Panc1 (cell line): ENCODE results near the gene TMPRSS11D. TPM values are rescaled to one million over a fixed set of nuclear protein-coding genes. Genes with fewer than 3 reads are reported as not detected.

Experiments
- ATAC-seq: fragments of 200-7000 bp; cut with Tn5 transposase; 2 replicates; pipeline ENCODE4 v1.9.1; 2020; ENCODE audit warnings: mild to moderate bottlenecking, moderate library complexity
- BruUV-seq: library from RNA; stranded (reverse); fragments of 400-500 nt; replicated peaks from 2 replicates; lab custom pipeline; 2021; lab: Mats Ljungman, UMichigan
- CTCF ChIA-PET: fragments of 300-600 bp; sonication (Branson Sonifier 250); formaldehyde crosslinking; loops from one replicate; lab custom pipeline; 2022; ENCODE audit warnings: antibody characterized with exemption; lab: Charles Lee
- POLR2A ChIA-PET: fragments of 300-600 bp; sonication (Branson Sonifier 250); formaldehyde crosslinking; loops from one replicate; lab custom pipeline; 2022; ENCODE audit warnings: antibody characterized with exemption; lab: Charles Lee
- DNase-seq: peaks from one replicate; pipeline ENCODE4 v3.0.0-alpha.2; 2010; ENCODE audit warnings: low read depth, low spot score
- H3K27ac ChIP-seq: 2 replicates; pipeline ENCODE4 v1.5.1; 2011; ENCODE audit warnings: mild to moderate bottlenecking, low read length, inconsistent platforms
- H3K27me3 ChIP-seq: fragments of 200-500 bp; sonication (Bioruptor generic); 2 replicates; pipeline ENCODE4 v1.6.0; 2014; ENCODE audit warnings: low read length, inconsistent platforms; ENCODE audit not compliant: control insufficient read depth, insufficient read depth
- H3K36me3 ChIP-seq: fragments of 200-500 bp; sonication (Bioruptor generic); 2 replicates; pipeline ENCODE4 v1.5.1; 2014; ENCODE audit warnings: inconsistent platforms, mild to moderate bottlenecking, low read length, moderate library complexity; ENCODE audit not compliant: control insufficient read depth, insufficient read depth
- H3K4me1 ChIP-seq: 2 replicates; pipeline ENCODE4 v1.5.1; 2011; ENCODE audit warnings: inconsistent platforms, mild to moderate bottlenecking, low read length, moderate library complexity; ENCODE audit not compliant: control insufficient read depth, insufficient read depth
- H3K4me3 ChIP-seq, 2 experiments: 2 replicates each; pipeline ENCODE4 v1.5.1; 2011 to 2012; ENCODE audit warnings: low read depth in 2 of 2, low read length in 2 of 2, mild to moderate bottlenecking in 2 of 2, inconsistent platforms in 1 of 2, moderate library complexity in 1 of 2
- H3K9me3 ChIP-seq: fragments of 200-500 bp; sonication (Bioruptor generic); 2 replicates; pipeline ENCODE4 v1.5.1; 2014; ENCODE audit warnings: low read depth, mild to moderate bottlenecking, inconsistent platforms, low read length, moderate library complexity; ENCODE audit not compliant: control insufficient read depth, insufficient read depth
- CTCF ChIP-seq: fragments of 450-650 bp; IDR thresholded peaks from 2 replicates; pipeline ENCODE4 v1.5.1; 2017; ENCODE audit warnings: mild to moderate bottlenecking
- POLR2AphosphoS5 ChIP-seq: IDR thresholded peaks from 2 replicates; pipeline ENCODE4 v1.6.1; 2012; ENCODE audit warnings: mild to moderate bottlenecking, low read depth, low read length, moderate library complexity
- REST ChIP-seq, 2 experiments: IDR thresholded peaks; 2 replicates each; pipeline ENCODE4 v1.6.1; 2011 to 2012; ENCODE audit warnings: low read depth in 2 of 2, control low read depth in 1 of 2, low read length in 1 of 2, mild to moderate bottlenecking in 1 of 2, moderate library complexity in 1 of 2; ENCODE audit not compliant: insufficient read depth in 1 of 2
- SIN3A ChIP-seq: IDR thresholded peaks from 2 replicates; pipeline ENCODE4 v1.6.1; 2012; ENCODE audit warnings: low read depth, mild to moderate bottlenecking, low read length, moderate library complexity, borderline replicate concordance; ENCODE audit not compliant: insufficient read depth
- TCF7L2 ChIP-seq: IDR thresholded peaks from 2 replicates; pipeline ENCODE4 v1.6.1; 2011; ENCODE audit warnings: mild to moderate bottlenecking, low read depth, low read length, inconsistent platforms
- in situ Hi-C: cut with HindIII; loops from 2 replicates; pipeline ENCODE4 v1.10.0; 2016; ENCODE audit warnings: low sequenced_read_pairs, low pct_unique_long_range_greater_than_20kb
- intact Hi-C: fragments of 100-400 bp; cut with micrococcal nuclease; formaldehyde crosslinking; loops from one replicate; pipeline ENCODE4 v1.10.0; 2022; ENCODE audit not compliant: unreplicated experiment
- total RNA-seq: library from RNA; stranded (reverse); gene quantifications from one replicate; pipeline ENCODE4 v1.2.1, GENCODE V29; 2021; ENCODE audit not compliant: unreplicated experiment

Gene TMPRSS11D
- total RNA-seq, 1 experiment from 2014 or later: not detected

GRCh38 chr4:67896421-67897065 lies 12.7 kb upstream of the TMPRSS11D start:
- DNase-seq: no peak
- H3K27ac ChIP-seq: no peak overlapping the region
- ATAC-seq: no peak
- in situ Hi-C loops (no loop called here), intact Hi-C loops (no loop called here)
- POLR2A ChIA-PET: no interaction called here
- TF ChIP-seq CTCF: no peak
- no peaks in the 10 kb centered on the region for H3K9me3 ChIP-seq
- no peaks in the 10 kb centered on the region for H3K4me1 ChIP-seq
- CTCF ChIA-PET: no interaction called here
- no TSS peak for BruUV-seq
- H3K27me3 ChIP-seq: no peaks in the 10 kb centered on the region
- no peak overlapping the region for H3K4me3 ChIP-seq
- no peaks in the 10 kb centered on the region for H3K36me3 ChIP-seq

- H3K27ac ChIP-seq: no peak overlapping the region
- CTCF ChIA-PET: no interaction called here
- no peaks in the 10 kb centered on the region for H3K36me3 ChIP-seq
- no TSS peak for BruUV-seq
- intact Hi-C loops (no loop called here), in situ Hi-C loops (no loop called here)
- no peaks in the 10 kb centered on the region for H3K4me1 ChIP-seq
- DNase-seq (no peak), ATAC-seq (no peak)
- no peaks in the 10 kb centered on the region for H3K9me3 ChIP-seq
- POLR2A ChIA-PET: no interaction called here
- no peak for TF ChIP-seq POLR2AphosphoS5
- H3K4me3 ChIP-seq: no peak overlapping the region
- no peaks in the 10 kb centered on the region for H3K27me3 ChIP-seq
These were observed 10.9 kb upstream of the TMPRSS11D start for GRCh38 chr4:67894659-67895058.

- no peaks in the 10 kb centered on the region for H3K9me3 ChIP-seq
- no peak overlapping the region for H3K27ac ChIP-seq
- no peaks in the 10 kb centered on the region for H3K27me3 ChIP-seq
- DNase-seq (no peak), ATAC-seq (no peak)
- no TSS peak for BruUV-seq
- intact Hi-C loops (no loop called here), in situ Hi-C loops (no loop called here)
- POLR2A ChIA-PET: no interaction called here
- H3K36me3 ChIP-seq: no peaks in the 10 kb centered on the region
- no peak overlapping the region for H3K4me3 ChIP-seq
- TF ChIP-seq SIN3A: no peak
- TF ChIP-seq CTCF: no peak
- no peak for TF ChIP-seq TCF7L2
- TF ChIP-seq POLR2AphosphoS5: no peak
- no peak for TF ChIP-seq REST (IDR thresholded peaks at IDR 0.05; ENCODE audit: insufficient read depth in 1 of 2, low read depth in 2 of 2, low read length in 1 of 2)
- H3K4me1 ChIP-seq: no peaks in the 10 kb centered on the region
- CTCF ChIA-PET: no interaction called here
These were observed 9.1 kb upstream of the TMPRSS11D start for GRCh38 chr4:67892905-67893304.
